Liver (tissue), 9 donors: ENCODE results near the gene ITCH. TPM values are rescaled to one million over a fixed set of nuclear protein-coding genes. Genes with fewer than 3 reads are reported as not detected.

ENCODE experiments used
- DNase-seq: peaks from one replicate; pipeline ENCODE4 v3.0.0-alpha.2; 2017; ENCODE audit warnings: low spot score
- H3K27ac ChIP-seq, 2 donors: one replicate each; pipeline ENCODE4 v1.7.0; 2013; ENCODE audit warnings: inconsistent platforms in 2 of 2, low read length in 2 of 2, control low read depth in 1 of 2, low read depth in 1 of 2, mild to moderate bottlenecking in 1 of 2
- H3K27me3 ChIP-seq, 4 donors: one replicate each; pipeline versions ENCODE4 v1.6.1 to v1.7.0; 2013; ENCODE audit warnings: low read length in 3 of 4, inconsistent platforms in 1 of 4, mild to moderate bottlenecking in 1 of 4, moderate library complexity in 1 of 4; ENCODE audit not compliant: control insufficient read depth in 4 of 4, insufficient read depth in 4 of 4
- H3K36me3 ChIP-seq, 4 donors: one replicate each; pipeline versions ENCODE4 v1.6.1 to v1.7.0; 2013; ENCODE audit warnings: low read length in 3 of 4, mild to moderate bottlenecking in 3 of 4, low read depth in 1 of 4, moderate library complexity in 1 of 4; ENCODE audit not compliant: control insufficient read depth in 4 of 4, insufficient read depth in 3 of 4
- H3K4me1 ChIP-seq, 4 donors: one replicate each; pipeline versions ENCODE4 v1.6.1 to v1.7.0; 2013; ENCODE audit warnings: low read length in 3 of 4, mild to moderate bottlenecking in 3 of 4, moderate library complexity in 1 of 4; ENCODE audit not compliant: control insufficient read depth in 4 of 4, insufficient read depth in 4 of 4
- H3K4me3 ChIP-seq, 3 donors: one replicate each; pipeline versions ENCODE4 v1.6.1 to v1.7.0; 2013; ENCODE audit warnings: low read length in 3 of 3, control low read depth in 1 of 3, low read depth in 1 of 3, mild to moderate bottlenecking in 1 of 3
- H3K9ac ChIP-seq, 2 donors: one replicate each; pipeline ENCODE4 v1.7.0; 2013; ENCODE audit warnings: low read length in 2 of 2, mild to moderate bottlenecking in 2 of 2, moderate library complexity in 2 of 2, control low read depth in 1 of 2, low read depth in 1 of 2
- H3K9me3 ChIP-seq, 4 donors: one replicate each; pipeline versions ENCODE4 v1.6.1 to v1.7.0; 2013; ENCODE audit warnings: low read length in 3 of 4; ENCODE audit not compliant: control insufficient read depth in 4 of 4
- FOXA1 ChIP-seq: IDR thresholded peaks from 2 replicates; pipeline ENCODE4 v1.6.1; 2016; ENCODE audit warnings: antibody characterized with exemption
- FOXA2 ChIP-seq: IDR thresholded peaks from 2 replicates; pipeline ENCODE4 v1.6.1; 2016; ENCODE audit warnings: antibody characterized with exemption
- GABPA ChIP-seq, 2 donors: IDR thresholded peaks in 1 of 2; conservative IDR thresholded peaks in 1 of 2; 2 replicates each; pipeline ENCODE4 v1.6.1; 2016; ENCODE audit warnings: antibody characterized with exemption in 2 of 2, mild to moderate bottlenecking in 1 of 2, moderate library complexity in 1 of 2
- HNF4A ChIP-seq, 2 donors: conservative IDR thresholded peaks; 2 replicates each; pipeline ENCODE4 v1.6.1; 2016; ENCODE audit warnings: antibody characterized with exemption in 2 of 2, mild to moderate bottlenecking in 2 of 2
- HNF4G ChIP-seq: IDR thresholded peaks from 2 replicates; pipeline ENCODE4 v1.6.1; 2016; ENCODE audit warnings: antibody characterized with exemption
- JUND ChIP-seq, 2 donors: IDR thresholded peaks; 2 replicates each; pipeline ENCODE4 v1.6.1; 2016; ENCODE audit warnings: antibody characterized with exemption in 2 of 2
- NR2F2 ChIP-seq: IDR thresholded peaks from 2 replicates; pipeline ENCODE4 v1.6.1; 2016; ENCODE audit warnings: antibody characterized with exemption
- RAD21 ChIP-seq, 2 donors: IDR thresholded peaks; 2 replicates each; pipeline ENCODE4 v1.6.1; 2016; ENCODE audit warnings: antibody characterized with exemption in 2 of 2, mild to moderate bottlenecking in 2 of 2
- RXRA ChIP-seq, 2 donors: IDR thresholded peaks; 2 replicates each; pipeline ENCODE4 v1.6.1; 2017 to 2018; ENCODE audit warnings: antibody characterized with exemption in 2 of 2, mild to moderate bottlenecking in 1 of 2
- SP1 ChIP-seq: IDR thresholded peaks from 2 replicates; pipeline ENCODE4 v1.6.1; 2018; ENCODE audit warnings: antibody characterized with exemption, mild to moderate bottlenecking
- TAF1 ChIP-seq: conservative IDR thresholded peaks from 2 replicates; pipeline ENCODE4 v1.6.1; 2016; ENCODE audit warnings: antibody characterized with exemption, mild to moderate bottlenecking
- WGBS: extraction: QIAGEN DNeasy Blood & Tissue Kit; methylation state at CpG from one replicate; pipeline ENCODE4 v1.1.7; 2013; 5-methylcytosine and 5-hydroxymethylcytosine counted together
- polyA plus RNA-seq, 2 donors: library from polyadenylated mRNA; stranded (reverse) in 1 of 2; unstranded in 1 of 2; fragments of 200-250 nt in 1 of 2; fragments of >200 nt in 1 of 2; fragmentation: Nextera tagmentation in 1 of 2; extraction: Ambion mirVana in 1 of 2; gene quantifications; one replicate each; pipeline versions ENCODE4 v1.2.1 to v1.2.3, GENCODE V29; 2013 to 2015
- total RNA-seq, 2 donors: library from RNA; depleted of rRNA; stranded (reverse); fragments of >200 nt; gene quantifications; one replicate each; pipeline ENCODE4 v1.2.3, GENCODE V29; 2014
- TF ChIP-seq, protein P1 (sequence below): IDR thresholded peaks from 2 replicates; pipeline ENCODE4 v1.6.1; 2016; ENCODE audit warnings: antibody characterized with exemption, mild to moderate bottlenecking
- TF ChIP-seq, protein P2 (sequence below): IDR thresholded peaks from 2 replicates; pipeline ENCODE4 v1.6.1; 2016; ENCODE audit warnings: antibody characterized with exemption
- TF ChIP-seq, protein P3 (sequence below): IDR thresholded peaks from 2 replicates; pipeline ENCODE4 v1.6.1; 2016; ENCODE audit warnings: antibody characterized with exemption
- TF ChIP-seq, protein P4 (sequence below): IDR thresholded peaks from 2 replicates; pipeline ENCODE4 v1.6.1; 2016; ENCODE audit warnings: antibody characterized with exemption
- TF ChIP-seq, protein P5 (sequence below): fragments of 150-350 bp; IDR thresholded peaks from 2 replicates; pipeline ENCODE4 v1.5.1; 2017; ENCODE audit warnings: improper control_type of control experiment, low read depth, low read length; ENCODE audit not compliant: missing input control
- donor health status: healthy.
- donor health status: healthy.
- donor health status: healthy.
- donor health status: healthy.
- donor health status: healthy.

Gene ITCH
- total and polyA plus RNA-seq, 4 donors, result 14.3 to 85.3 (median 25.8) TPM

DNA sequence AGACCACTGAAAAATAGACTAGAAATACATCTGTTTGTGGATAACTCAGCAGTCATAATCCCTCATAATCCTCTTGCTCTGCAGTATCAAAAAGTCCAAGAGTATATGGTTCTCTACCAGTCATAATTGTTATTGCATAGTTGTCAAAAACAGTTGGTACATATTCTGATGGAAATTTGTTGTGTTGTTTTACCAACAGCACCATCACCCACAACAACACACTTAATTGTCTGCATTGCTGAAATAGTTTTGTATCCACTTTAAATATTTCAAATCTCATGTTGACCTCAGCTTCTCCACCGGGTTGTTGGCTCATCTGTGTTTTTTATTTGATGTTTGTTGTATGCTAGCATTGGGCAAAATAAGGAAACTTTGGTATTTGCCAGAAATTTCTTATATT, 39.4 kb downstream of the ITCH start:
- Histone ChIP-seq H3K27ac (peak overlapping the region in 1 of 2 donors; percentile 40), H3K4me3 (no peak overlapping the region), H3K9ac (no peak overlapping the region), H3K36me3 (no peaks in the 10 kb centered on the region), H3K27me3 (no peaks in the 10 kb centered on the region), H3K9me3 (no peaks in the 10 kb centered on the region), H3K4me1 (peaks cover 30 to 77% (median 64%) of the 10 kb centered on the region in 4 donors)
- TF ChIP-seq HNF4G (no peak), SP1 (no peak), RXRA (IDR thresholded peaks at IDR 0.05) (no peak), JUND (IDR thresholded peaks at IDR 0.05) (no peak), TAF1 (no peak), FOXA2 (no peak), RAD21 (IDR thresholded peaks at IDR 0.05) (no peak), NR2F2 (no peak), HNF4A (conservative IDR thresholded peaks at IDR 0.05) (no peak), GABPA (IDR thresholded peaks at IDR 0.05 in 1 of 2, conservative IDR thresholded peaks at IDR 0.05 in 1 of 2) (no peak), FOXA1 (no peak)
- TF ChIP-seq, protein P1, sequence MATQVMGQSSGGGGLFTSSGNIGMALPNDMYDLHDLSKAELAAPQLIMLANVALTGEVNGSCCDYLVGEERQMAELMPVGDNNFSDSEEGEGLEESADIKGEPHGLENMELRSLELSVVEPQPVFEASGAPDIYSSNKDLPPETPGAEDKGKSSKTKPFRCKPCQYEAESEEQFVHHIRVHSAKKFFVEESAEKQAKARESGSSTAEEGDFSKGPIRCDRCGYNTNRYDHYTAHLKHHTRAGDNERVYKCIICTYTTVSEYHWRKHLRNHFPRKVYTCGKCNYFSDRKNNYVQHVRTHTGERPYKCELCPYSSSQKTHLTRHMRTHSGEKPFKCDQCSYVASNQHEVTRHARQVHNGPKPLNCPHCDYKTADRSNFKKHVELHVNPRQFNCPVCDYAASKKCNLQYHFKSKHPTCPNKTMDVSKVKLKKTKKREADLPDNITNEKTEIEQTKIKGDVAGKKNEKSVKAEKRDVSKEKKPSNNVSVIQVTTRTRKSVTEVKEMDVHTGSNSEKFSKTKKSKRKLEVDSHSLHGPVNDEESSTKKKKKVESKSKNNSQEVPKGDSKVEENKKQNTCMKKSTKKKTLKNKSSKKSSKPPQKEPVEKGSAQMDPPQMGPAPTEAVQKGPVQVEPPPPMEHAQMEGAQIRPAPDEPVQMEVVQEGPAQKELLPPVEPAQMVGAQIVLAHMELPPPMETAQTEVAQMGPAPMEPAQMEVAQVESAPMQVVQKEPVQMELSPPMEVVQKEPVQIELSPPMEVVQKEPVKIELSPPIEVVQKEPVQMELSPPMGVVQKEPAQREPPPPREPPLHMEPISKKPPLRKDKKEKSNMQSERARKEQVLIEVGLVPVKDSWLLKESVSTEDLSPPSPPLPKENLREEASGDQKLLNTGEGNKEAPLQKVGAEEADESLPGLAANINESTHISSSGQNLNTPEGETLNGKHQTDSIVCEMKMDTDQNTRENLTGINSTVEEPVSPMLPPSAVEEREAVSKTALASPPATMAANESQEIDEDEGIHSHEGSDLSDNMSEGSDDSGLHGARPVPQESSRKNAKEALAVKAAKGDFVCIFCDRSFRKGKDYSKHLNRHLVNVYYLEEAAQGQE, result no peak
- TF ChIP-seq, protein P2, sequence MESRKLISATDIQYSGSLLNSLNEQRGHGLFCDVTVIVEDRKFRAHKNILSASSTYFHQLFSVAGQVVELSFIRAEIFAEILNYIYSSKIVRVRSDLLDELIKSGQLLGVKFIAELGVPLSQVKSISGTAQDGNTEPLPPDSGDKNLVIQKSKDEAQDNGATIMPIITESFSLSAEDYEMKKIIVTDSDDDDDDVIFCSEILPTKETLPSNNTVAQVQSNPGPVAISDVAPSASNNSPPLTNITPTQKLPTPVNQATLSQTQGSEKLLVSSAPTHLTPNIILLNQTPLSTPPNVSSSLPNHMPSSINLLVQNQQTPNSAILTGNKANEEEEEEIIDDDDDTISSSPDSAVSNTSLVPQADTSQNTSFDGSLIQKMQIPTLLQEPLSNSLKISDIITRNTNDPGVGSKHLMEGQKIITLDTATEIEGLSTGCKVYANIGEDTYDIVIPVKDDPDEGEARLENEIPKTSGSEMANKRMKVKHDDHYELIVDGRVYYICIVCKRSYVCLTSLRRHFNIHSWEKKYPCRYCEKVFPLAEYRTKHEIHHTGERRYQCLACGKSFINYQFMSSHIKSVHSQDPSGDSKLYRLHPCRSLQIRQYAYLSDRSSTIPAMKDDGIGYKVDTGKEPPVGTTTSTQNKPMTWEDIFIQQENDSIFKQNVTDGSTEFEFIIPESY, result no peak
- TF ChIP-seq, protein P3, sequence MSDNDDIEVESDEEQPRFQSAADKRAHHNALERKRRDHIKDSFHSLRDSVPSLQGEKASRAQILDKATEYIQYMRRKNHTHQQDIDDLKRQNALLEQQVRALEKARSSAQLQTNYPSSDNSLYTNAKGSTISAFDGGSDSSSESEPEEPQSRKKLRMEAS, result no peak
- TF ChIP-seq, protein P4, sequence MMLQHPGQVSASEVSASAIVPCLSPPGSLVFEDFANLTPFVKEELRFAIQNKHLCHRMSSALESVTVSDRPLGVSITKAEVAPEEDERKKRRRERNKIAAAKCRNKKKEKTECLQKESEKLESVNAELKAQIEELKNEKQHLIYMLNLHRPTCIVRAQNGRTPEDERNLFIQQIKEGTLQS, result no peak
- TF ChIP-seq, protein P5, sequence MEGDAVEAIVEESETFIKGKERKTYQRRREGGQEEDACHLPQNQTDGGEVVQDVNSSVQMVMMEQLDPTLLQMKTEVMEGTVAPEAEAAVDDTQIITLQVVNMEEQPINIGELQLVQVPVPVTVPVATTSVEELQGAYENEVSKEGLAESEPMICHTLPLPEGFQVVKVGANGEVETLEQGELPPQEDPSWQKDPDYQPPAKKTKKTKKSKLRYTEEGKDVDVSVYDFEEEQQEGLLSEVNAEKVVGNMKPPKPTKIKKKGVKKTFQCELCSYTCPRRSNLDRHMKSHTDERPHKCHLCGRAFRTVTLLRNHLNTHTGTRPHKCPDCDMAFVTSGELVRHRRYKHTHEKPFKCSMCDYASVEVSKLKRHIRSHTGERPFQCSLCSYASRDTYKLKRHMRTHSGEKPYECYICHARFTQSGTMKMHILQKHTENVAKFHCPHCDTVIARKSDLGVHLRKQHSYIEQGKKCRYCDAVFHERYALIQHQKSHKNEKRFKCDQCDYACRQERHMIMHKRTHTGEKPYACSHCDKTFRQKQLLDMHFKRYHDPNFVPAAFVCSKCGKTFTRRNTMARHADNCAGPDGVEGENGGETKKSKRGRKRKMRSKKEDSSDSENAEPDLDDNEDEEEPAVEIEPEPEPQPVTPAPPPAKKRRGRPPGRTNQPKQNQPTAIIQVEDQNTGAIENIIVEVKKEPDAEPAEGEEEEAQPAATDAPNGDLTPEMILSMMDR, result no peak
- 27% methylated on average over 1 of the region's 1 CpG for WGBS
- DNase-seq, result no peak
